Mucosa of rectum (tissue), 2 donors: ENCODE measurements around the gene ATP6V1F.

ENCODE experiments used
- H3K27ac ChIP-seq, 2 donors: one replicate each; pipeline ENCODE4 v1.7.0; 2013; ENCODE audit warnings: inconsistent platforms in 2 of 2, low read depth in 2 of 2, low read length in 2 of 2
- H3K27me3 ChIP-seq, 2 donors: one replicate each; pipeline ENCODE4 v1.7.0; 2013; ENCODE audit warnings: low read length in 2 of 2; ENCODE audit not compliant: control insufficient read depth in 2 of 2, insufficient read depth in 2 of 2
- H3K36me3 ChIP-seq, 2 donors: one replicate each; pipeline ENCODE4 v1.7.0; 2013; ENCODE audit warnings: low read length in 2 of 2; ENCODE audit not compliant: control insufficient read depth in 2 of 2, insufficient read depth in 2 of 2
- H3K4me1 ChIP-seq, 2 donors: one replicate each; pipeline ENCODE4 v1.7.0; 2013; ENCODE audit warnings: low read length in 2 of 2, mild to moderate bottlenecking in 1 of 2; ENCODE audit not compliant: control insufficient read depth in 2 of 2, insufficient read depth in 2 of 2
- H3K4me3 ChIP-seq, 2 donors: one replicate each; pipeline ENCODE4 v1.7.0; 2013; ENCODE audit warnings: low read length in 2 of 2
- H3K9ac ChIP-seq, 2 donors: one replicate each; pipeline ENCODE4 v1.7.0; 2013; ENCODE audit warnings: low read length in 2 of 2, low read depth in 1 of 2, mild to moderate bottlenecking in 1 of 2
- H3K9me3 ChIP-seq, 2 donors: one replicate each; pipeline ENCODE4 v1.7.0; 2013; ENCODE audit warnings: low read length in 2 of 2; ENCODE audit not compliant: control insufficient read depth in 2 of 2
- donor health status: healthy.
- donor health status: Normal muscosa, but diverticular disease.

ATP6V1F gene

GRCh38 chr7:128848289-128849155 is 14.1 kb upstream of the ATP6V1F start:
- H3K36me3 ChIP-seq, result no peaks in the 10 kb centered on the region
- H3K27me3 ChIP-seq, result no peaks in the 10 kb centered on the region
- no peak overlapping the region for H3K4me3 ChIP-seq
- H3K9ac ChIP-seq, result no peak overlapping the region
- H3K27ac ChIP-seq, result no peak overlapping the region
- no peaks in the 10 kb centered on the region for H3K9me3 ChIP-seq
- H3K4me1 ChIP-seq, result no peaks in the 10 kb centered on the region

- H3K36me3 ChIP-seq, result no peaks in the 10 kb centered on the region
- H3K27ac ChIP-seq, result no peak overlapping the region
- no peak overlapping the region for H3K9ac ChIP-seq
- no peaks in the 10 kb centered on the region for H3K27me3 ChIP-seq
- H3K9me3 ChIP-seq, result no peaks in the 10 kb centered on the region
- no peak overlapping the region for H3K4me3 ChIP-seq
- H3K4me1 ChIP-seq, result no peaks in the 10 kb centered on the region
Measured at GRCh38 chr7:128849156-128849515, 13.5 kb upstream of the ATP6V1F start.

GRCh38 chr7:128849804-128850490 is 12.7 kb upstream of the ATP6V1F start:
- no peak overlapping the region for H3K27ac ChIP-seq
- H3K9ac ChIP-seq, result no peak overlapping the region
- H3K9me3 ChIP-seq, result no peaks in the 10 kb centered on the region
- H3K36me3 ChIP-seq, result no peaks in the 10 kb centered on the region
- H3K4me3 ChIP-seq, result no peak overlapping the region
- H3K27me3 ChIP-seq, result no peaks in the 10 kb centered on the region
- H3K4me1 ChIP-seq, result no peaks in the 10 kb centered on the region

GRCh38 chr7:128852537-128853254 is 10.0 kb upstream of the ATP6V1F start:
- H3K4me1 ChIP-seq, result peaks cover 0 to 8% of the 10 kb centered on the region in 2 donors
- H3K4me3 ChIP-seq, result no peak overlapping the region
- peaks cover 0 to 3% of the 10 kb centered on the region in 2 donors for H3K36me3 ChIP-seq
- H3K9me3 ChIP-seq, result no peaks in the 10 kb centered on the region
- H3K27me3 ChIP-seq, result no peaks in the 10 kb centered on the region
- H3K9ac ChIP-seq, result no peak overlapping the region
- H3K27ac ChIP-seq, result no peak overlapping the region

GRCh38 chr7:128853799-128854198 is 8.9 kb upstream of the ATP6V1F start:
- peaks cover 0 to 3% of the 10 kb centered on the region in 2 donors for H3K36me3 ChIP-seq
- no peak overlapping the region for H3K27ac ChIP-seq
- no peaks in the 10 kb centered on the region for H3K9me3 ChIP-seq
- no peaks in the 10 kb centered on the region for H3K27me3 ChIP-seq
- peaks cover 0 to 8% of the 10 kb centered on the region in 2 donors for H3K4me1 ChIP-seq
- no peak overlapping the region for H3K9ac ChIP-seq
- H3K4me3 ChIP-seq, result no peak overlapping the region

- peaks cover 0 to 8% of the 10 kb centered on the region in 2 donors for H3K4me1 ChIP-seq
- H3K36me3 ChIP-seq, result peaks cover 0 to 3% of the 10 kb centered on the region in 2 donors
- no peak overlapping the region for H3K4me3 ChIP-seq
- H3K9me3 ChIP-seq, result no peaks in the 10 kb centered on the region
- H3K27me3 ChIP-seq, result no peaks in the 10 kb centered on the region
- H3K27ac ChIP-seq, result no peak overlapping the region
- H3K9ac ChIP-seq, result no peak overlapping the region
Measured at GRCh38 chr7:128854396-128854795, 8.3 kb upstream of the ATP6V1F start.

- H3K4me3 ChIP-seq, result no peak overlapping the region
- H3K27me3 ChIP-seq, result no peaks in the 10 kb centered on the region
- H3K36me3 ChIP-seq, result peaks cover 0 to 3% of the 10 kb centered on the region in 2 donors
- no peak overlapping the region for H3K9ac ChIP-seq
- H3K27ac ChIP-seq, result no peak overlapping the region
- H3K9me3 ChIP-seq, result no peaks in the 10 kb centered on the region
- peaks cover 0 to 12% of the 10 kb centered on the region in 2 donors for H3K4me1 ChIP-seq
Measured at GRCh38 chr7:128855559-128855958, 7.1 kb upstream of the ATP6V1F start.

GRCh38 chr7:128856001-128856718 is 6.5 kb upstream of the ATP6V1F start:
- Histone ChIP-seq H3K4me1 (peaks cover 0 to 12% of the 10 kb centered on the region in 2 donors), H3K27ac (no peak overlapping the region), H3K9me3 (no peaks in the 10 kb centered on the region), H3K27me3 (no peaks in the 10 kb centered on the region), H3K36me3 (peaks cover 0 to 3% of the 10 kb centered on the region in 2 donors), H3K9ac (no peak overlapping the region), H3K4me3 (no peak overlapping the region)

GRCh38 chr7:128858380-128859231 is 4.0 kb upstream of the ATP6V1F start:
- peaks cover 0 to 3% of the 10 kb centered on the region in 2 donors for H3K36me3 ChIP-seq
- peaks cover 10 to 21% of the 10 kb centered on the region in 2 donors for H3K4me1 ChIP-seq
- no peak overlapping the region for H3K4me3 ChIP-seq
- H3K9ac ChIP-seq, result no peak overlapping the region
- H3K27ac ChIP-seq, result peak overlapping the region in 1 of 2 donors; percentile 13
- no peaks in the 10 kb centered on the region for H3K9me3 ChIP-seq
- no peaks in the 10 kb centered on the region for H3K27me3 ChIP-seq
